ENCODE results near the gene EFEMP2. TPM values are rescaled to one million over a fixed set of nuclear protein-coding genes. Genes with fewer than 3 reads are reported as not detected.

The EFEMP2 gene
- total and polyA plus RNA-seq, 4 experiments from 2014 or later: 0.40 to 8.3 (median 3.3) TPM

- Mint-ChIP-seq H3K4me3 (peak overlapping the region; percentile 65 to 90 (median 82)), H3K36me3 (peaks cover 0 to 20% of the 10 kb centered on the region in 2 donors), H3K27me3 (no peaks in the 10 kb centered on the region), H3K27ac (peak overlapping the region; percentile 82 to 97 (median 93)), H3K4me1 (peaks cover 39 to 85% (median 51%) of the 10 kb centered on the region in 4 donors), H3K9me3 (peaks cover 0 to 1% (median 0%) of the 10 kb centered on the region in 8 donors)
- H3K9me3 ChIP-seq (ENCODE audit: control insufficient read depth in 1 of 2, low read length in 2 of 2): no peaks in the 10 kb centered on the region
- H3K4me1 ChIP-seq (ENCODE audit: insufficient read depth, low read length): peaks cover 62% of the 10 kb centered on the region
- intact Hi-C loops (cut with micrococcal nuclease): no loop called here
- H3K27me3 ChIP-seq (ENCODE audit: insufficient read depth, low read length): no peaks in the 10 kb centered on the region
- ChIA-PET CTCF (ENCODE audit: partially characterized antibody) (interaction anchor here (0.9 to 15.3 kb wide), 25 partner anchors 7 to 420 kb away, joined by 3 to 281 read pairs (median 6); partner anchors contain the start of genes C11orf68, CFL1, CTSW and FOSL1), POLR2A (ENCODE audit: partially characterized antibody) (interaction anchor here (0.9 to 17.4 kb wide), 39 partner anchors 7 to 1574 kb away, joined by 3 to 435 read pairs (median 8); partner anchors contain the start of genes AP5B1, BANF1, BRMS1 and C11orf68)
- peak overlapping the region; percentile 86 for H3K27ac ChIP-seq (ENCODE audit: low read depth, low read length)
- H3K4me3 ChIP-seq (ENCODE audit: low read length in 2 of 2): peak overlapping the region; percentile 47 to 69
- DNase-seq: peak in 1 of 5 donors; percentile 50
- H3K36me3 ChIP-seq (ENCODE audit: insufficient read depth, low read length): no peaks in the 10 kb centered on the region
These were observed 18.9 kb upstream of the EFEMP2 start for GRCh38 chr11:65891219-65892136.

- Histone ChIP-seq H3K4me1 (ENCODE audit: insufficient read depth, low read length) (peaks cover 66% of the 10 kb centered on the region), H3K36me3 (ENCODE audit: insufficient read depth, low read length) (peaks cover 3% of the 10 kb centered on the region), H3K27me3 (ENCODE audit: insufficient read depth, low read length) (no peaks in the 10 kb centered on the region), H3K9me3 (ENCODE audit: control insufficient read depth in 1 of 2, low read length in 2 of 2) (no peaks in the 10 kb centered on the region), H3K27ac (ENCODE audit: low read depth, low read length) (peak within 1 kb of the TSS; percentile 86), H3K4me3 (ENCODE audit: low read length in 2 of 2) (peak within 1 kb of the TSS; percentile 69 to 86)
- peak; percentile 98 to 99 (median 98) for DNase-seq
- Mint-ChIP-seq H3K9me3 (peaks cover 0 to 1% (median 0%) of the 10 kb centered on the region in 8 donors), H3K36me3 (peaks cover 0 to 20% of the 10 kb centered on the region in 2 donors), H3K27ac (peak within 1 kb of the TSS; percentile 95 to 100 (median 99)), H3K27me3 (no peaks in the 10 kb centered on the region), H3K4me3 (peak within 1 kb of the TSS; percentile 86 to 97 (median 91)), H3K4me1 (peaks cover 37 to 79% (median 53%) of the 10 kb centered on the region in 4 donors)
- ChIA-PET POLR2A (ENCODE audit: partially characterized antibody) (interaction anchor here (0.6 to 17.4 kb wide), 48 partner anchors 8 to 1573 kb away, joined by 3 to 435 read pairs (median 5); partner anchors contain the start of genes AP5B1, BANF1, BRMS1 and C11orf68), CTCF (ENCODE audit: partially characterized antibody) (interaction anchor here (0.9 to 15.3 kb wide), 28 partner anchors 8 to 421 kb away, joined by 3 to 281 read pairs (median 8); partner anchors contain the start of genes BANF1, C11orf68, CFL1 and CTSW)
- intact Hi-C loops (cut with micrococcal nuclease): loop anchor here (1.0 kb wide), 4 partner anchors 10 to 38 kb away; partner anchors contain the start of genes C11orf68, CFL1, DRAP1 and FOSL1
These were observed 18.0 kb upstream of the EFEMP2 start, which contains the start of gene CCDC85B for GRCh38 chr11:65890324-65891218. Gene CCDC85B, plus strand, starts transcription at chr11:65890673. Its CDS starts 111 bp downstream, at chr11:65890784.

GRCh38 chr11:65888163-65888814 is 15.7 kb upstream of the EFEMP2 start, which contains the start of gene FIBP:
Gene FIBP, minus strand, starts transcription at chr11:65888471. Its CDS starts 53 bp downstream, at chr11:65888418.
- Histone ChIP-seq H3K27me3 (ENCODE audit: insufficient read depth, low read length) (no peaks in the 10 kb centered on the region), H3K4me3 (ENCODE audit: low read length in 2 of 2) (peak within 1 kb of the TSS; percentile 79 to 83), H3K4me1 (ENCODE audit: insufficient read depth, low read length) (peaks cover 63% of the 10 kb centered on the region), H3K9me3 (ENCODE audit: control insufficient read depth in 1 of 2, low read length in 2 of 2) (no peaks in the 10 kb centered on the region), H3K27ac (ENCODE audit: low read depth, low read length) (peak within 1 kb of the TSS; percentile 86), H3K36me3 (ENCODE audit: insufficient read depth, low read length) (peaks cover 8% of the 10 kb centered on the region)
- H3K4me3 Mint-ChIP-seq: peak within 1 kb of the TSS; percentile 86 to 97 (median 91)
- ChIA-PET CTCF (ENCODE audit: partially characterized antibody) (interaction anchor here (0.6 to 15.3 kb wide), 37 partner anchors 8 to 1352 kb away, joined by 3 to 281 read pairs (median 4); partner anchors contain the start of genes BANF1, C11orf68, CFL1 and CTSW), POLR2A (ENCODE audit: partially characterized antibody) (interaction anchor here (0.7 to 17.4 kb wide), 29 partner anchors 9 to 658 kb away, joined by 3 to 435 read pairs (median 5); partner anchors contain the start of genes BANF1, C11orf68, CFL1 and CTSW)
- H3K27me3 Mint-ChIP-seq: no peaks in the 10 kb centered on the region
- peak; percentile 90 to 97 (median 91) for DNase-seq
- peak within 1 kb of the TSS; percentile 95 to 100 (median 99) for H3K27ac Mint-ChIP-seq
- peaks cover 4 to 37% of the 10 kb centered on the region in 2 donors for H3K36me3 Mint-ChIP-seq
- peaks cover 0 to 1% (median 0%) of the 10 kb centered on the region in 8 donors for H3K9me3 Mint-ChIP-seq
- intact Hi-C loops (cut with micrococcal nuclease): loop anchor here (1.0 to 2.0 kb wide), 4 partner anchors 15 to 176 kb away; partner anchors contain the start of genes EFEMP2, KAT5 and SART1
- peaks cover 34 to 73% (median 56%) of the 10 kb centered on the region in 4 donors for H3K4me1 Mint-ChIP-seq

- no peaks in the 10 kb centered on the region for H3K9me3 ChIP-seq (ENCODE audit: control insufficient read depth in 1 of 2, low read length in 2 of 2)
- peaks cover 4 to 38% of the 10 kb centered on the region in 2 donors for H3K36me3 Mint-ChIP-seq
- CTCF ChIA-PET (ENCODE audit: partially characterized antibody): interaction anchor here (0.6 to 15.3 kb wide), 40 partner anchors 8 to 443 kb away, joined by 3 to 281 read pairs (median 4); partner anchors contain the start of genes BANF1, C11orf68, CFL1 and CTSW
- H3K4me1 Mint-ChIP-seq: peaks cover 33 to 67% (median 52%) of the 10 kb centered on the region in 4 donors
- intact Hi-C loops (cut with micrococcal nuclease): loop anchor here (1.0 to 2.0 kb wide), 4 partner anchors 15 to 175 kb away; partner anchors contain the start of genes EFEMP2, KAT5 and SART1
- no peaks in the 10 kb centered on the region for H3K27me3 ChIP-seq (ENCODE audit: insufficient read depth, low read length)
- H3K36me3 ChIP-seq (ENCODE audit: insufficient read depth, low read length): peaks cover 12% of the 10 kb centered on the region
- no peaks in the 10 kb centered on the region for H3K27me3 Mint-ChIP-seq
- peak overlapping the region; percentile 95 to 100 (median 99) for H3K27ac Mint-ChIP-seq
- peaks cover 0 to 1% (median 0%) of the 10 kb centered on the region in 8 donors for H3K9me3 Mint-ChIP-seq
- peak overlapping the region; percentile 86 for H3K27ac ChIP-seq (ENCODE audit: low read depth, low read length)
- DNase-seq: peak in 2 of 5 donors; percentile 18 to 57
- H3K4me3 ChIP-seq (ENCODE audit: low read length in 2 of 2): peak overlapping the region; percentile 79 to 83
- POLR2A ChIA-PET (ENCODE audit: partially characterized antibody): interaction anchor here (0.7 to 17.4 kb wide), 27 partner anchors 8 to 274 kb away, joined by 3 to 435 read pairs (median 6); partner anchors contain the start of genes BANF1, C11orf68, CFL1 and CTSW
- peaks cover 58% of the 10 kb centered on the region for H3K4me1 ChIP-seq (ENCODE audit: insufficient read depth, low read length)
- peak overlapping the region; percentile 86 to 97 (median 91) for H3K4me3 Mint-ChIP-seq
These were observed 15.1 kb upstream of the EFEMP2 start for GRCh38 chr11:65887723-65888162.

- Histone ChIP-seq H3K36me3 (ENCODE audit: insufficient read depth, low read length) (peaks cover 12% of the 10 kb centered on the region), H3K9me3 (ENCODE audit: control insufficient read depth in 1 of 2, low read length in 2 of 2) (no peaks in the 10 kb centered on the region), H3K4me1 (ENCODE audit: insufficient read depth, low read length) (peaks cover 51% of the 10 kb centered on the region), H3K27ac (ENCODE audit: low read depth, low read length) (peak overlapping the region; percentile 86), H3K27me3 (ENCODE audit: insufficient read depth, low read length) (no peaks in the 10 kb centered on the region), H3K4me3 (ENCODE audit: low read length in 2 of 2) (peak overlapping the region; percentile 79 to 83)
- H3K4me1 Mint-ChIP-seq: peaks cover 26 to 64% (median 45%) of the 10 kb centered on the region in 4 donors
- POLR2A ChIA-PET (ENCODE audit: partially characterized antibody): interaction anchor here (0.7 to 17.4 kb wide), 12 partner anchors 10 to 171 kb away, joined by 3 to 435 read pairs (median 26); partner anchors contain the start of genes BANF1, C11orf68, CFL1 and DRAP1
- H3K9me3 Mint-ChIP-seq: peaks cover 0 to 1% (median 0%) of the 10 kb centered on the region in 8 donors
- intact Hi-C loops (cut with micrococcal nuclease): no loop called here
- peak overlapping the region; percentile 86 to 97 (median 91) for H3K4me3 Mint-ChIP-seq
- no peak for DNase-seq
- peaks cover 4 to 40% of the 10 kb centered on the region in 2 donors for H3K36me3 Mint-ChIP-seq
- H3K27me3 Mint-ChIP-seq: no peaks in the 10 kb centered on the region
- peak overlapping the region; percentile 95 to 100 (median 99) for H3K27ac Mint-ChIP-seq
- CTCF ChIA-PET (ENCODE audit: partially characterized antibody): interaction anchor here (0.9 to 15.3 kb wide), 26 partner anchors 11 to 443 kb away, joined by 3 to 281 read pairs (median 4); partner anchors contain the start of genes BANF1, C11orf68, CFL1 and EIF1AD
These were observed 14.5 kb upstream of the EFEMP2 start for GRCh38 chr11:65886826-65887722.
